NCI-H1092 (cell line): Measurements from ENCODE around the gene SNED1.

Experiments
- DNase-seq: peaks from one replicate; lab custom pipeline; 2025; lab: John Stamatoyannopoulos, UW

SNED1 gene

DNA sequence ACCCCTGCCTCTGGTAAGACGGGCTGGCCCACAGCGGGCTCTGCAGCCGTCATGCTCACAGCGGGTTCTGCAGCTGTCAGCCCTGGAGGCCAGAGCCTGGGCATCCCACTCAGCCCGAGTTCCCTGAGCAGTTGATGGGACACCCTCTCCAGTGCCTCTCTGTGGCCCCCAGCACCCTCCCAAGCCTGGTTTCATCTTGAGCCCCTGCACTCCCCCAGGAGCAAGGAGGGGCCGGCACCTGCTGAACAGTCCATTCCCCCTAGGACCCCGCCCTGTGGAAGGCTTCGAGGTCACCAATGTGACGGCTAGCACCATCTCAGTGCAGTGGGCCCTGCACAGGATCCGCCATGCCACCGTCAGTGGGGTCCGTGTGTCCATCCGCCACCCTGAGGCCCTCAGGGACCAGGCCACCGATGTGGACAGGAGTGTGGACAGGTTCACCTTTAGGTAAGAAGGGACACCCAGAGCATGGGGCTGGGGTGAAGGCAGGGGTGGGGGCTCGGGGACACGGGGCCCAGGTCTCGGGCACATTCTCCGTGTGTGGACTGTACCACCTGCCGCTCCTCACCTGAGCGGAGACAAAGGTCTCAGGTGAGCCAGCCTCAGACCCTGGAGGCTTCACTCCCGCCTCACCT is 69.2 kb downstream of the SNED1 start:
- DNase-seq, result no peak

DNA sequence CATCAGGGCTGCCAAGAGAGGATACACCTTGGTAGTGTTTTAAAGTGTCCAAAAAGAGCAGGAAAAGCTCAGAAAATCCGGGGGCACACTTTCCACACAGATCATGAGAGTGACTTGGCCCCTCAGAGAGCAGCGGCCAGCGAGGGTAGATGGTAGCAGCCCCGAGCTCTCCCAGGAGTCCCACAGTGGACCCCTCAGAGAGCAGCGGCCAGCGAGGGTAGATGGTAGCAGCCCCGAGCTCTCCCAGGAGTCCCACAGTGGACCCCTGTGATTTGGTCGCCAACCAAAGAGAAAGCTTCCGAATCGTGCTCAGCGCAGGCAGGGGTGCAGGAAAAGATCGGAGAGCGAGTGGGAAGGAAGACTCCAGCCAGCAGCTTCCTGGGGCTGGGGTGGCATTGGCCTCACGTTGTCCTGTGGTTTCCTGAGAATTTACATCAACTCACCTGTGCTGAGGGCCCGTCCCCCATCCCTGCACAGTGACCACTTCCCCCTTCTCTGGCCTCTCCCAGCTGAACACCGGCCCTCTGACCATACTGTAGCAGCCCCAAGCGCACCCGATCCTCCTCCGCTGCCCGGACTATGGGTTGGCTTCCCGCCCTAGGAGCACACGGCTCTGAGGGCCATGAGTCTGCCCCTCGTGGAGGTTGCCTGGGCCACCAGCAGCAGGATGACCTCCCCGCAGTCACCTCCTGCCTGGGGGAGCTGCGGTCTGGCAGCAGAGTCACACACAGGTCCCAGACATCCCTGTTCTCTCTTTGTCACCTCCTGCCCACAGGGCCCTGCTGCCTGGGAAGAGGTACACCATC is 69.9 kb downstream of the SNED1 start:
- no peak for DNase-seq

DNA sequence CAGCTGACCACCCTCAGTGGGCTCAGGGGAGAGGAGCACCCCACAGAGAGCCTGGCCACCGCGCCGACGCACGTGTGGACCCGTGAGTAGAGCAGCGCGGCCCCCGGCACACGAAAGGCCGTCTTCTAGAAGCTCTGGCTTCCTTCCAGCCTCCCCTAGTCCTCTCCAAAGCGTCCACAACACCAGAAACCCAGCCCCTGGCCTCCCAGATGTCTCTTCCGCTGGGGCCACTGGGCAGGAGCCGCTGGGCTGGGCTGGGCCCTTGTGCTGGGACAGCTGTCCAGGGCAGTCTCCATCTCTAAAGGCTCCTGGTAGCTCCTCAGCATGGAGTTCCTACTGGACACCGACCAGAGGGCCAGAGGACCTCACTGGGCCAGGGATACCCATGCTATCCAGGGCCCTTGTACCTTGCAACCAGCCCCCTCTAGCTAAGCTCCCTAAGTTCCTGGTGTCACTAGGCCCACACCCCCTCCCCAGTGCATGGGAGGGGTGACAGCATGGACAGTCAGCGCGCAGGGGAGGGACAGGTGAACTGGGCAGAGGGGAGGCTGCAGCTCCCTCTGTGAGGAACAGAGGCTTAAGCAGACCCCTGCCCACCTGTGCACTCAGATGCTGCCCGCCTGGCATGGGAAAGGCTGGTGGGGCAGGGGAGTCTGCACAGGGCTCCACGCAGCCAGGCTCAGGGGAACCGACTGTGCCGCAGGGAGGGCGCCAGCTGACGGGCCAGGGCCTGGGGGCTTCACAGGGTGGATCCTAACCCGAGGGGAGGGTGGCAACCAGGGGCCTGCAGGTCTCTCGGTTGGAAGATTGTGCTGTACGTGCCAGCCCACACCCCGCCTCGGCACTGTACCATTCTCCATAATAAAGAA is 70.8 kb downstream of the SNED1 start:
- DNase-seq, result no peak

GRCh38 chr2:241069821-241070281 is 71.4 kb downstream of the SNED1 start:
- no peak for DNase-seq

DNA sequence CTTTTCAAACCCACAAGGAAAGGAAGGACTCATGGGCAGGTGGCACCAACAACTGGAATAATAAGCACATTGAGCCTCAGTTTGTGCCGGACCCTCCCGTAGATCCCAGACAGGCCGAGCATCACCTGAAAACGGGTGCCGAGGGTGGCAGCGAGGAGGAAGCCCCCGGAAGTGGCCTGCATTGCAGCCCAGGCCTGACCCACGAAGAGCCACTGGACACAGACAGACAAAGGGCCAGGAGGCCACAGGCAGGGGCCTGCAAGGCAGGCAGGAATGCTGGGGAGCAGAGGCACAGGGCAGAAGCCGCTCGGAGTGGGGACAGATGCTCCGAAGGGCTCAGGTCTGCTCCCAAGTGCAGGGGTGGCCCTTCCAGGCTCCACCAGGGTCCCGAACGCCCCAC is 71.9 kb downstream of the SNED1 start:
- no peak for DNase-seq

GRCh38 chr2:241070811-241071676 is 72.6 kb downstream of the SNED1 start:
- DNase-seq, result no peak

GRCh38 chr2:241071677-241072111 is 73.3 kb downstream of the SNED1 start:
- DNase-seq, result no peak

GRCh38 chr2:241072151-241072550 is 73.7 kb downstream of the SNED1 start:
- no peak for DNase-seq

DNA sequence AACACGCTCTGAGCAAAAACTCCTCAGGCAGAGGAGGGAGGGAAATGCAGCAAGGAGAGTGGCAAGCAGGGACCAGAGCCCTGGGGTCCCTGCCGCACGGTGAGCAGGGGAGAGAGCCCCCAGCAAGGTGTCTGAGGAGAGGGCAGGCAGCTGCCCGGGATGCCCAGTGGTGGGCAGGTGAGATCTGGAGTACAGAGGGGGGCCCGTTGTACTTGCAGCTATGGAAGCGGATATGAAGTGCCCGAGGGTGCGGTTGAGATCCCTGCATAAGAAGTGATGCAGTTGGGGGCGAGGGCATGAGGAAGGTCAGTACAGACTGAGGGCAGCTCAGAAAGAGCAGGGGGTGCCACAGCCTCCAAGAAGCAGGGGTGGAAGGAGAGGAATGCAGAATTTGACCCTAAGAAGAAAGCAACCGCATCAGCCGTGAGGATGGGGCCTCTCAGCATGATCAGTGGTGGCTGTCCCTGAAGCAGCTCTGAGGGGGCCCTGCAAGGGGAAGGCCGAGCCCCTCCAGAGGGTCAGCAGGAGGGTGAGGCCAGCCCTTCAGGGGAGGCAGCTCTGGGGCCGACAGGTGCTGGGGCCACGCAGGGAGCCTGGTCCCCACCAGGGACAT is 74.2 kb downstream of the SNED1 start:
- no peak for DNase-seq

GRCh38 chr2:241073166-241074064 is 75.0 kb downstream of the SNED1 start:
- DNase-seq, result no peak

DNA sequence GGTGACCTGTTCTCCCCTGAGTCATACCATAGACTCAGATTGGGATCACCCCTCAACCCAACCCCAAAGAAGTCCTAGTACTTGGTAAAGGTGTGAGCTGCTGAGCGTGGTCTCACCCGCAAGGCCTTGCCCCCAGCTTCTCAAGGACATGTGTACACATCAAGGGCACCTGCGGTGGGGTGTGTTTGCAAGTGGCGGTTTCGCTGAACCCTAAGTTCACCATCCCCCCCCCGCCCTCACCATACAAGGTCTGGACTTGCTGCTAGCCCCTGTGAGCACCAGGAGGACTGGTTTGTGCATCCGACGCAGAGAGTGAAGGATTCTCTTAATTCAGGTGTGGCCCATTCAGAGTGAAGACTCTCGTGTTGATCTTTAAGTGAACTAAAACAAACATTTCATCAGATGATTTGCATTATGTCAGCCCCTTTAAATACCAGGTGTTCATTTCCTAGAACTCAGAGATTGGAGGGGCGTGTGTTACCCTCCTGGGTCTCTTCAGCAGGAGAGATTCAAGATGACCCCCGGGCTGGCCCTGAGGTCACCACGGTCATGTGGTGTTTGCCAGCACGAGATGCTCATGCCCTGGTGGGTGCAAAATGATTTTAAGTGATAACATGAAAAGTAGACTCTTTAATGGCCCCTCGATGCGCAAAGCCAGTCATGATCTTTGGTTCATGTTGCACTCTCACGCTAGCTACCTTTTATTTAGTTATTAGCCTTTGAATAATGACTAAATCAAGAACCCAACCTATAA is 75.8 kb downstream of the SNED1 start:
- DNase-seq, result no peak

GRCh38 chr2:241074901-241075540 is 76.6 kb downstream of the SNED1 start:
- DNase-seq, result no peak

DNA sequence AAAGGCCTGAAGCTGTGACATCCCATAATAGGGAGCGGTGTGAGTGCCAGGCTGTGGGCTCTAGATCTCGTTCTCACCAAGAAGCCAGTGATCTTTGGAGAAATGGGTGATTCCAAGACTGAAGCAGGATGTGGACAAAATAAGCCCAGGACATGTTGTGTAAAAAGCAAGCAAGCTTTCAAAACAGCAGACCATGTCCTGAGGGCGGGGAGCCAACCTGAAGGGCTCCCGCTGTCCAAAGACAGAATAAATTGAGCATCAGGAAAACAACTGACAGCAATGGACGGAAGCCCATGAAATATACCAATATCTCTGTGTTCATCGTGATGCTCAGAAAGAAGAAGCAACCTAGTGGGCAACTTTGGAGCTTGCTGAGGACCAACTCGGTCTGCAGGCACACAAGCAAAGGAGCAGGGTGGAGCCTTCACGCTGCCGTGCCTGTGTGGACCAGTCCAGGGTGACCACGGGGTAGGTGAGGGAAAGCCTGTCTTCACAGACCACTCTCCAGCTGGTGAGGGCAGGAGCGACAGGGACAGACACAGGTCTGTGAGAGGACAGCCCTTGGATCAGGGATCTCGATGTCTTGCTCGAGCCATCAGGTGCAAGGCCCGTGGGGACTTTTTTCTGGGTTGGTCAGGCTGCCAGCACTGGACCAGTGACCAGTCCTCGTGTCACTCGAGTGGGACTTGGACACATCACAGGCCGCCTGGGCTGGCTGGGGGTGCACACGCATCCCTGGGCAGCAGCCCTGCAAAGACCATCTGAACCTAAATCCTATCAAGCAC is 82.2 kb downstream of the SNED1 start:
- no peak for DNase-seq

DNA sequence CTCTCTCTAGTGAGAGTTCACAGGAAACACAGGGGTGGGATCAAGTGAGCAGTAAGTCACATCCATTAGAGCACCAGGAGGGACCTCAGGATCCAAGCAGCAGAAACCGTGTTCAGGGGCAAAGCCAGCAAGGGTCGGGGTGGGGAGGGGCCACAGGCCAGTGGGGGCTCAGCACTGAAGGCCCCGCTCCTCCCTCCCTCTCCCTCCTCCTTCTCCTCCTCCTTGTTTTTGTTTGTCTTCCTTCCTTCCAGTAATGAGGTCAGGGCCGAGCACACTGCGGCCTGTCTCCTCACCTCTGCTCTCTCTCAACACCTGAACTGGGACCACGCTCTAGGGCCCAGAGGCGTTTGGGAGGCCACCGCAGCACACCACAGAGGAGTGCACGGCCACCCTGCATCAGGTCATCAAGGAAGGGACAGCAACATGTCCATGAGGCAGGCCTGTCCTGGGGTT is 82.8 kb downstream of the SNED1 start:
- DNase-seq, result no peak

- no peak for DNase-seq
These were observed 83.4 kb downstream of the SNED1 start for GRCh38 chr2:241081643-241082340.

GRCh38 chr2:241082341-241083090 is 84.1 kb downstream of the SNED1 start:
- DNase-seq, result no peak

- no peak for DNase-seq
These were observed 84.6 kb downstream of the SNED1 start for GRCh38 chr2:241083091-241083415.
